Ishikawa (cell line): ENCODE measurements around the gene MCF2L2.

Experiments used
- CEBPB ChIP-seq: IDR thresholded peaks from 2 replicates; pipeline ENCODE4 v1.6.1; 2012
- CREB1 ChIP-seq: IDR thresholded peaks from 2 replicates; pipeline ENCODE4 v1.6.1; 2012; ENCODE audit warnings: low read depth
- EGR1 ChIP-seq: IDR thresholded peaks from 2 replicates; pipeline ENCODE4 v1.6.1; 2012
- EP300 ChIP-seq: IDR thresholded peaks from 2 replicates; pipeline ENCODE4 v1.6.1; 2012; ENCODE audit warnings: borderline replicate concordance
- FOXM1 ChIP-seq: IDR thresholded peaks from 2 replicates; pipeline ENCODE4 v1.6.1; 2012; ENCODE audit warnings: low read depth, borderline replicate concordance
- MAX ChIP-seq: IDR thresholded peaks from 2 replicates; pipeline ENCODE4 v1.6.1; 2012
- NFIC ChIP-seq: IDR thresholded peaks from 2 replicates; pipeline ENCODE4 v1.6.1; 2012
- RAD21 ChIP-seq: IDR thresholded peaks from 2 replicates; pipeline ENCODE4 v1.6.1; 2012; ENCODE audit warnings: low read depth
- TAF1 ChIP-seq: IDR thresholded peaks from 2 replicates; pipeline ENCODE4 v1.6.1; 2012; ENCODE audit warnings: low read depth, mild to moderate bottlenecking
- TCF12 ChIP-seq: IDR thresholded peaks from 2 replicates; pipeline ENCODE4 v1.6.1; 2012; ENCODE audit warnings: low read depth
- TEAD4 ChIP-seq: IDR thresholded peaks from 2 replicates; pipeline ENCODE4 v1.6.1; 2012
- YY1 ChIP-seq: IDR thresholded peaks from 2 replicates; pipeline ENCODE4 v1.6.1; 2012; ENCODE audit warnings: low read depth
- ZBTB7A ChIP-seq: IDR thresholded peaks from 2 replicates; pipeline ENCODE4 v1.6.1; 2012; ENCODE audit warnings: low read depth
- TF ChIP-seq, protein P1 (sequence below): IDR thresholded peaks from 2 replicates; pipeline ENCODE4 v1.6.1; 2012; ENCODE audit warnings: low read depth, mild to moderate bottlenecking
- TF ChIP-seq, protein P2 (sequence below): IDR thresholded peaks from 2 replicates; pipeline ENCODE4 v1.6.1; 2012

Gene MCF2L2

DNA sequence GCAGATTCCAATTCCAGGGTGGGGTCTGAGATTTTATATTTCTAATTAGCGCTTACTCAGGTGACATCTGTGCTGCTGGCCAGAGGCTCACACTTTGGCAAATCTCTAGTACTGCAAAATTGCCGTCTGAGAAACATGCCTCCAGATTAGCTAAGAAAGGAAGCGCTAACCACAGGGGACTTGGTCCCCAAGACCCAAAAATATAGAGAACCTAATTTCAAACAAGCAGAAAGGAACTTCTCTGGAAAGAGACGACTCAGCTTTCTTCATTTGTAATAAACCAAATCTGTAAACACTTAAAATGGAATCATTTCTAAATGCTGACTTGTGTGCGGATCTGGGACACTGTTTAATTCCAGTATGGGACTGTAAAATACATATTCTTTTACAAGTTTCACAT lies 119.7 kb downstream of the MCF2L2 start:
- no peak for TF ChIP-seq EP300
- TF ChIP-seq, protein P1, sequence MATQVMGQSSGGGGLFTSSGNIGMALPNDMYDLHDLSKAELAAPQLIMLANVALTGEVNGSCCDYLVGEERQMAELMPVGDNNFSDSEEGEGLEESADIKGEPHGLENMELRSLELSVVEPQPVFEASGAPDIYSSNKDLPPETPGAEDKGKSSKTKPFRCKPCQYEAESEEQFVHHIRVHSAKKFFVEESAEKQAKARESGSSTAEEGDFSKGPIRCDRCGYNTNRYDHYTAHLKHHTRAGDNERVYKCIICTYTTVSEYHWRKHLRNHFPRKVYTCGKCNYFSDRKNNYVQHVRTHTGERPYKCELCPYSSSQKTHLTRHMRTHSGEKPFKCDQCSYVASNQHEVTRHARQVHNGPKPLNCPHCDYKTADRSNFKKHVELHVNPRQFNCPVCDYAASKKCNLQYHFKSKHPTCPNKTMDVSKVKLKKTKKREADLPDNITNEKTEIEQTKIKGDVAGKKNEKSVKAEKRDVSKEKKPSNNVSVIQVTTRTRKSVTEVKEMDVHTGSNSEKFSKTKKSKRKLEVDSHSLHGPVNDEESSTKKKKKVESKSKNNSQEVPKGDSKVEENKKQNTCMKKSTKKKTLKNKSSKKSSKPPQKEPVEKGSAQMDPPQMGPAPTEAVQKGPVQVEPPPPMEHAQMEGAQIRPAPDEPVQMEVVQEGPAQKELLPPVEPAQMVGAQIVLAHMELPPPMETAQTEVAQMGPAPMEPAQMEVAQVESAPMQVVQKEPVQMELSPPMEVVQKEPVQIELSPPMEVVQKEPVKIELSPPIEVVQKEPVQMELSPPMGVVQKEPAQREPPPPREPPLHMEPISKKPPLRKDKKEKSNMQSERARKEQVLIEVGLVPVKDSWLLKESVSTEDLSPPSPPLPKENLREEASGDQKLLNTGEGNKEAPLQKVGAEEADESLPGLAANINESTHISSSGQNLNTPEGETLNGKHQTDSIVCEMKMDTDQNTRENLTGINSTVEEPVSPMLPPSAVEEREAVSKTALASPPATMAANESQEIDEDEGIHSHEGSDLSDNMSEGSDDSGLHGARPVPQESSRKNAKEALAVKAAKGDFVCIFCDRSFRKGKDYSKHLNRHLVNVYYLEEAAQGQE = no peak
- TF ChIP-seq RAD21 = no peak
- no peak for TF ChIP-seq EGR1
- no peak for TF ChIP-seq MAX
- no peak for TF ChIP-seq CREB1
- no peak for TF ChIP-seq TAF1
- TF ChIP-seq TEAD4 = no peak
- TF ChIP-seq TCF12 = no peak
- no peak for TF ChIP-seq YY1
- no peak for TF ChIP-seq CEBPB
- TF ChIP-seq, protein P2, sequence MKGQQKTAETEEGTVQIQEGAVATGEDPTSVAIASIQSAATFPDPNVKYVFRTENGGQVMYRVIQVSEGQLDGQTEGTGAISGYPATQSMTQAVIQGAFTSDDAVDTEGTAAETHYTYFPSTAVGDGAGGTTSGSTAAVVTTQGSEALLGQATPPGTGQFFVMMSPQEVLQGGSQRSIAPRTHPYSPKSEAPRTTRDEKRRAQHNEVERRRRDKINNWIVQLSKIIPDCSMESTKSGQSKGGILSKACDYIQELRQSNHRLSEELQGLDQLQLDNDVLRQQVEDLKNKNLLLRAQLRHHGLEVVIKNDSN = no peak
- TF ChIP-seq NFIC = no peak
- no peak for TF ChIP-seq ZBTB7A

DNA sequence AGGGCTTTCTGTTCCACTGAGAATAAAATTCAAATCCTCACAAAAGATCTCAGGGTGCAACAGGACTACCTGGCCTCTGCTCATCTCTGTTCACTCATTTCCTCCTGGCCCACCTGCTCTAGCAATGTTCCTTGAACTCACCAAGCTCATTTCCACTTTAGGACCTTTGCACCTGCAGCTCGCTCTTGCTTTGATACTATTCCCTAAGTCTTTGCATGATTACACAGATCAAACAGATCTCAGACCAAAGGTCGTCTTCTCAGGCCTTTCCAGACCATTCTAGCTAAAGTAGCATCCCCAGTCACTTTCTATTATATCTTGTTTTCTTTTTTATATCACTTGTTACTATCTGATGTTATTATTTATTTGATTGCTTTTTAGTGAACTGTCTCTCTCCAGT lies 120.7 kb downstream of the MCF2L2 start:
- no peak for TF ChIP-seq CREB1
- no peak for TF ChIP-seq TEAD4
- TF ChIP-seq, protein P2 = no peak
- no peak for TF ChIP-seq TAF1
- TF ChIP-seq YY1 = no peak
- no peak for TF ChIP-seq CEBPB
- no peak for TF ChIP-seq TCF12
- TF ChIP-seq ZBTB7A = no peak
- TF ChIP-seq RAD21 = no peak
- TF ChIP-seq EGR1 = no peak
- TF ChIP-seq NFIC = no peak

GRCh38 chr3:183306798-183307671 lies 121.4 kb downstream of the MCF2L2 start:
- no peak for TF ChIP-seq NFIC
- no peak for TF ChIP-seq TCF12
- TF ChIP-seq YY1 = no peak
- no peak for TF ChIP-seq CREB1
- no peak for TF ChIP-seq CEBPB
- no peak for TF ChIP-seq EGR1
- TF ChIP-seq FOXM1 = no peak
- TF ChIP-seq RAD21 = no peak
- no peak for TF ChIP-seq TEAD4
- TF ChIP-seq ZBTB7A = no peak
- TF ChIP-seq, protein P2 = no peak

DNA sequence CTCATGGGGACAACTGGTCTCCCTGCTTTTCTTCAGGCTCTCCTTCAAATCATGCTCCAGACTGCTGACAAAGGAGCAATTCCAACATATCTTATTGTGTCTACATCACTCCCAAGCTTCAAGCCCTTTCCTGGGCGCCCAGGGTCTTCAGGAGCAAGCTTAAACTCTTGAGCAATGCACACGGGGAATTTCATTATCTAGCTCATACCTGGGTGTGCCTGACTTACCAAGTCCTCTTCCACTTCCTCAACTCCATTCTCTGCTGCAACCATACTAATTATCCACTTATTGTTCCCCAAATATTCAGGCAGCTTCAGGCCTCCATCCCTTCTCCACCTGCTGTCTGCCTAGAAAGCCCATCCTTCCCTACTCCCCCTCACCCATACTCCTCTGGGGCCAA lies 124.7 kb downstream of the MCF2L2 start:
- no peak for TF ChIP-seq FOXM1
- TF ChIP-seq TAF1 = no peak
- no peak for TF ChIP-seq NFIC
- TF ChIP-seq YY1 = no peak
- no peak for TF ChIP-seq MAX
- TF ChIP-seq TCF12 = no peak
- TF ChIP-seq EGR1 = no peak
- TF ChIP-seq, protein P1 = no peak
- no peak for TF ChIP-seq ZBTB7A
- TF ChIP-seq, protein P2 = no peak

- TF ChIP-seq MAX (no peak), ZBTB7A (no peak), FOXM1 (no peak), NFIC (no peak), TAF1 (no peak), TEAD4 (no peak), CREB1 (no peak), YY1 (no peak), RAD21 (no peak), EP300 (no peak), EGR1 (no peak), TCF12 (no peak), CEBPB (no peak)
- TF ChIP-seq, protein P1 = no peak
- TF ChIP-seq, protein P2 = no peak
Measured at GRCh38 chr3:183301937-183302580, 126.4 kb downstream of the MCF2L2 start.
